ENCODE data around the gene TSN.

- no peak for TF ChIP-seq CTCF (IDR thresholded peaks at IDR 0.05; ENCODE audit: insufficient read depth, low read length)
- no peak for TF ChIP-seq POLR2AphosphoS5 (IDR thresholded peaks at IDR 0.05; ENCODE audit: low read depth)
Observed at GRCh38 chr2:121803503-121803902, 48.1 kb downstream of the TSN start.
